Subcutaneous adipose tissue (tissue), 4 donors: ENCODE data around the gene SLC13A3. TPM values are rescaled to one million over a fixed set of nuclear protein-coding genes. Genes with fewer than 3 reads are reported as not detected.

ENCODE experiments used
- total RNA-seq, 4 donors: library from RNA; depleted of rRNA; stranded (reverse); fragments of >200 nt; gene quantifications; one replicate each; pipeline ENCODE4 v1.1.0, GENCODE V29; 2016
- TF ChIP-seq, protein P1 (sequence below): fragments of 450-650 bp; IDR thresholded peaks from one replicate; pipeline ENCODE4 v1.5.1; 2016; ENCODE audit warnings: low read depth, mild to moderate bottlenecking, control low read depth, antibody characterized with exemption, moderate library complexity

The SLC13A3 gene
- total RNA-seq, 4 donors from 2014 or later: 0.88 to 4.3 (median 1.5) TPM

- TF ChIP-seq, protein P1, sequence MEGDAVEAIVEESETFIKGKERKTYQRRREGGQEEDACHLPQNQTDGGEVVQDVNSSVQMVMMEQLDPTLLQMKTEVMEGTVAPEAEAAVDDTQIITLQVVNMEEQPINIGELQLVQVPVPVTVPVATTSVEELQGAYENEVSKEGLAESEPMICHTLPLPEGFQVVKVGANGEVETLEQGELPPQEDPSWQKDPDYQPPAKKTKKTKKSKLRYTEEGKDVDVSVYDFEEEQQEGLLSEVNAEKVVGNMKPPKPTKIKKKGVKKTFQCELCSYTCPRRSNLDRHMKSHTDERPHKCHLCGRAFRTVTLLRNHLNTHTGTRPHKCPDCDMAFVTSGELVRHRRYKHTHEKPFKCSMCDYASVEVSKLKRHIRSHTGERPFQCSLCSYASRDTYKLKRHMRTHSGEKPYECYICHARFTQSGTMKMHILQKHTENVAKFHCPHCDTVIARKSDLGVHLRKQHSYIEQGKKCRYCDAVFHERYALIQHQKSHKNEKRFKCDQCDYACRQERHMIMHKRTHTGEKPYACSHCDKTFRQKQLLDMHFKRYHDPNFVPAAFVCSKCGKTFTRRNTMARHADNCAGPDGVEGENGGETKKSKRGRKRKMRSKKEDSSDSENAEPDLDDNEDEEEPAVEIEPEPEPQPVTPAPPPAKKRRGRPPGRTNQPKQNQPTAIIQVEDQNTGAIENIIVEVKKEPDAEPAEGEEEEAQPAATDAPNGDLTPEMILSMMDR: no peak
These were observed 2.2 kb downstream of the SLC13A3 start for GRCh38 chr20:46648903-46649649.

DNA sequence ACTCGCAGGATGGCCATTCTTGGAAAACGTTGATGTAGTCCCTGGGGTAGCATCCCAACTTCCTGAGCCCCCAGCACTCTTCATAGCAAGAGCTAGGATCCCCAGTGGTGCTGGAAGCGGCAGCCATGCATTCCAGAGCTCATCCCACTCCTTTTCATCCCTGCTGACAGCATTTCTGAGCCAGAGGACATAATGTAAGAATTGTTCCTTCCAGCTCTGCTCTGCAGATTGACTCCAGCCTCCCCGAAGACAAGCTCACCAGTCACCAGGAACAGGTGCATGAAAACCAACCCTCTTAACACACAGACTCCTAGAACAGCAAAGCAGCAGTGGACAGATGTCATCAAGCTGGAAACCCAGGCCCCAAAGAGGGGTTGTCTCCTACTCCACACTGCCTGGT, 3.8 kb downstream of the SLC13A3 start:
- TF ChIP-seq, protein P1: no peak

DNA sequence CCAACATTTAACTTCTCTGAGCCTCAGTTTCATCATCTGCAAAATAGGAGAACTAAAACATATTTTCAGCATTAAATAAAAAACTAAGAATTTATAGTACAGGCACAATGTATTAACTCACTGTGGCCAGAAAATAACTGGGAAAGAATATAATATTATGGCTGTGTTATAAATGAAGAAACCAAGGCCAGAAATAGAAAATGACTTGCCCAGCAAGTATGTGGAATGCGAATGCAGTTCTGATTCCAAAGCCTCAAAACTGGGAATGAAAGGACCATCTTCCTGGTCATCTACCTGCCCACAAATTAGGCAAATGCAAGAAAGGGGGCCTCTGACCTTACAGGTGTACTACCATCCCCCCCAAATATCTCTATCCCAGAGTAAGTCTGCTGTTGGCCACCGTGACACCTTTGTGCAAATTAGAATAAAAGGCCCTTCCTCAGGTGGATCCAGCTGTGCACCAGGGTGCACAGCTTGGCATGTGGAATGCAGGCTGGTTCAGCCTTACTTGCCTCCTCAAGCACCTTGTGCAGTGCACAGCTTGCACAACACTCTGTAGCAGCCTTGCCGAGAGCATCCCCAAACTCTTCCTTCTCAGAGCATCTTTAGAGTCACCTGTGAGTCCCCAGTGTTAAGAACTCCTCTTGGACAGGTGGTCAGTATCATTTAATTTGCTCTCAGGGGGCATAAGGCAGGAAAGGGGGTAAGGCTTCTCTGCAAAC, 4.4 kb downstream of the SLC13A3 start:
- TF ChIP-seq, protein P1: no peak

GRCh38 chr20:46646122-46646521, 5.1 kb downstream of the SLC13A3 start:
- TF ChIP-seq, protein P1: no peak

DNA sequence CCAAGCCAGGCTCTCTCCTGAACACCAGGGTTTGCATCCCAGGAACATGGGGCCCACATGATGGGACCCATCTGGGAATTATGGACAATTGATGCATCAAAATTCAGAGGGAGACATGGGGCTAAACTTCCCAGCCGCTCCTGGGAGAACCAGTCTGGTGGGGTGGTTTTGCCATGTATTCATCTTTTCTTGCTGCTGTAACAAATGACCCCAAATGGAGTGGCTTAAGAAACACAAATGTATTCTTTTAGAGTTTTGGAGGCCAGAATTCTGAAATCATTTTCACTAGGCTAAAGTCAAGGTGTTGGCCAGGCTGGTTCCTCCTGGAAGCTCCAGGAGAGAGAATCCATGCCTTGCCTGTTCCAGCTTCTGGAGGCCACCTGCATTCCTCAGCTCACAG, 6.5 kb downstream of the SLC13A3 start:
- TF ChIP-seq, protein P1: no peak

DNA sequence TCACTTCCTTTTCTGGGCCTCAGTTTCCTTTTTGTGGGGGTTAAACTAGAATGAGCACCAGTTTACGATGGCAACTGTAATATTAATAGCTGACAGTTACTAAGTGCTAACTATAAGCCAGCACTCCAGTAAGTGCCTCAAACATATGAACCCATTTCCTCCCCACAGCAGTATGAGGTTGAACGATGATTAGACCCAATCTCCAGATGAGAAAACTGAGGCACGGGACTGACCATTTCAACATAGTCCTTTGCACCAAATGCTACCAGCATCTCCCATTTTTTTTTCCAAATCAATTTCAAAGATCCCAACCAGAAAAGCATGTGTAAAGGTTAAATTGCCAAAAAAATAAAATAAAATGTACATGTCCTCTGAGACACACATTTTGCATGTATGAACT, 7.1 kb downstream of the SLC13A3 start:
- TF ChIP-seq, protein P1: no peak

DNA sequence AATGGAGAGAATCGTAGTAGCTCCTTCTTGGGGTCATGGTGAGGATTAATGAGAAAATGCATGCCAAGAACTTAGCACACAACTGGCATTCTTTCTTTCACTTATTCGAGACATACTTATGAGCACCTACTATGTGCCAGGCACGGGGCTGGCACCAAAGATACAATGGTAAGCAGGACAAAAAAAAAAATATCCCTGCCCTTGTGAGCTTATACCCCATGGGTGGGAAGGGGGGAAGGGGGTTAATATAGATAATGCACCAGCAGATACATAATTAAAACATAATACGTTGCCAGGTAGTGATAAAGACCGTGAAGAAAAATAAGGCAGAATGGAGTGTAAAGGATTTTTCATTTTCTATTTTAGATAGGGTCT, 8.3 kb downstream of the SLC13A3 start:
- TF ChIP-seq, protein P1: no peak
